ENCODE data around the gene OR1L6. TPM values are rescaled to one million over a fixed set of nuclear protein-coding genes. Genes with fewer than 3 reads are reported as not detected.

The OR1L6 gene
- total RNA-seq, 2 experiments from 2014 or later = not detected

- Mint-ChIP-seq H3K4me3 (no peak overlapping the region), H3K9me3 (no peaks in the 10 kb centered on the region), H3K4me1 (ENCODE audit: low read depth) (no peaks in the 10 kb centered on the region), H3K27ac (no peak overlapping the region), H3K27me3 (no peaks in the 10 kb centered on the region), H3K36me3 (ENCODE audit: low read depth) (no peaks in the 10 kb centered on the region)
- no peak for ATAC-seq
- no peak for DNase-seq
- CTCF ChIA-PET = interaction anchor here (1.8 kb wide), 1 partner anchor 282 kb away, joined by 4 read pairs; no protein-coding TSS in a partner anchor
- TF ChIP-seq CTCF (IDR thresholded peaks at IDR 0.05) = no peak
- intact Hi-C loops (cut with micrococcal nuclease) = no loop called here
- POLR2A ChIA-PET = no interaction called here
Observed at GRCh38 chr9:122780026-122780425, 37.9 kb downstream of the OR1L6 start.

- no peak for TF ChIP-seq CTCF (IDR thresholded peaks at IDR 0.05)
- intact Hi-C loops (cut with micrococcal nuclease) = no loop called here
- H3K27ac Mint-ChIP-seq = no peak overlapping the region
- H3K4me3 Mint-ChIP-seq = no peak overlapping the region
- ChIA-PET CTCF (interaction anchor here (1.0 kb wide), 1 partner anchor 283 kb away, joined by 4 read pairs; no protein-coding TSS in a partner anchor), POLR2A (no interaction called here)
- H3K27me3 Mint-ChIP-seq = no peaks in the 10 kb centered on the region
- ATAC-seq (no peak), DNase-seq (no peak)
- H3K4me1 Mint-ChIP-seq (ENCODE audit: low read depth) = no peaks in the 10 kb centered on the region
- no peaks in the 10 kb centered on the region for H3K9me3 Mint-ChIP-seq
- no peaks in the 10 kb centered on the region for H3K36me3 Mint-ChIP-seq (ENCODE audit: low read depth)
Observed at GRCh38 chr9:122781671-122782070, 39.6 kb downstream of the OR1L6 start.

DNA sequence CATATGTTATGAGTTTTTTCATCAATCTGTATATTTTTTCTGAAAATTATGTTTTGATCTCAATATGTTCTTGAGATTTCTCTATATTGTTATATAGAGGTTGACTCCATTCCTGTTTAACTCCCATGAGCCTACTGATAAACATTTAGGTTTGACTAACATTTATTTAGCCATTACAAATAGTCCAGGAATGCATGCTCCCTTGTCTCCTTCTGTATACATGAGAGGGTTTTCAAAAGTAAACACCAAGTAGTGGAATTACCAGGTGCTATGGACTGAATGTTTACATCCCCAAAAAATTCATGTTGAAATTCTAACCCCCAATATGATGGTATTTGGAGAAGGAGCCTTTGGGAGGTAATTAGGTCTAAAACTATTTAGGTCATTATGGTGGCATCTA lies 43.2 kb downstream of the OR1L6 start:
- Mint-ChIP-seq H3K27ac (no peak overlapping the region), H3K36me3 (ENCODE audit: low read depth) (no peaks in the 10 kb centered on the region), H3K9me3 (no peaks in the 10 kb centered on the region), H3K4me3 (no peak overlapping the region), H3K27me3 (no peaks in the 10 kb centered on the region), H3K4me1 (ENCODE audit: low read depth) (no peaks in the 10 kb centered on the region)
- intact Hi-C loops (cut with micrococcal nuclease) = no loop called here
- ChIA-PET CTCF (no interaction called here), POLR2A (no interaction called here)
- DNase-seq (no peak), ATAC-seq (no peak)
- no peak for TF ChIP-seq CTCF (IDR thresholded peaks at IDR 0.05)

DNA sequence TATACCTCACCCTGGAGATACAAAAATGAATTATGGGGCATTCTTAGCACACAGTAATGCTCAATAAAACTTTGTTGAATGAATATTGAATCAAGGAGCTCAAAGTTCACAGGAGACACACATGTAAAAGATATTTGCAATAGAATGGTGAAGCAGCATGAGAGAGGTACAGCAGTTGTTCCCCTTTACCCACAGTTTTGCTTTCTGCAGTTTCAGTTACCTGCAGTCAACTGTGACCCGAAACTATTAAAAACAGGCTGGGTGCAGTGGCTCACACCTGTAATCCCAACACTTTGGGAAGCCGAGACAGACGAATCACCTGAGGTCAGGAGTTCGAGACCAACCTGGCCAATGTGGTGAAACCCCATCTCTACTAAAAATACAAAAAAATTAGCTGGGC lies 44.2 kb downstream of the OR1L6 start:
- Mint-ChIP-seq H3K27me3 (no peaks in the 10 kb centered on the region), H3K9me3 (no peaks in the 10 kb centered on the region), H3K36me3 (ENCODE audit: low read depth) (no peaks in the 10 kb centered on the region), H3K4me1 (ENCODE audit: low read depth) (no peaks in the 10 kb centered on the region), H3K27ac (no peak overlapping the region), H3K4me3 (no peak overlapping the region)
- intact Hi-C loops (cut with micrococcal nuclease) = no loop called here
- ChIA-PET CTCF (no interaction called here), POLR2A (no interaction called here)
- TF ChIP-seq CTCF (IDR thresholded peaks at IDR 0.05) = no peak
- DNase-seq (no peak), ATAC-seq (no peak)

- no peak for TF ChIP-seq CTCF (IDR thresholded peaks at IDR 0.05)
- ChIA-PET POLR2A (no interaction called here), CTCF (no interaction called here)
- H3K9me3 Mint-ChIP-seq = no peaks in the 10 kb centered on the region
- no peaks in the 10 kb centered on the region for H3K4me1 Mint-ChIP-seq (ENCODE audit: low read depth)
- intact Hi-C loops (cut with micrococcal nuclease) = no loop called here
- H3K4me3 Mint-ChIP-seq = no peak within 1 kb of the TSS
- H3K27me3 Mint-ChIP-seq = no peaks in the 10 kb centered on the region
- DNase-seq = no peak
- no peak for ATAC-seq
- no peak within 1 kb of the TSS for H3K27ac Mint-ChIP-seq
- H3K36me3 Mint-ChIP-seq (ENCODE audit: low read depth) = no peaks in the 10 kb centered on the region
Observed at GRCh38 chr9:122788831-122789230, 46.7 kb downstream of the OR1L6 start, which contains the start of gene OR5C1. OR5C1 (plus strand) TSS chr9:122788933; CDS start chr9:122788933, 0 bp downstream.
